Muscle of back (tissue), 11 donors: Measurements from ENCODE around the gene GALNT18. TPM values are rescaled to one million over a fixed set of nuclear protein-coding genes. Genes with fewer than 3 reads are reported as not detected.
"Not testable (repeated sequence)": the region's sequence is repeated elsewhere in the genome, so short reads cannot be mapped to it uniquely, and the experiment has no call there.

Experiments
- DNase-seq, 3 donors: peaks; one replicate each; pipeline versions ENCODE4 v3.0.0 to v3.0.0-alpha.2; 2013
- polyA plus RNA-seq, 10 donors: library from polyadenylated mRNA; unstranded; fragments of 120-200 nt; gene quantifications; one replicate each; pipeline ENCODE4 v1.2.1, GENCODE V29; 2013; ENCODE audit not compliant: insufficient read length in 10 of 10

GALNT18 gene
- polyA plus RNA-seq, 10 donors, result 8.2 to 14.0 (median 11.1) TPM

DNA sequence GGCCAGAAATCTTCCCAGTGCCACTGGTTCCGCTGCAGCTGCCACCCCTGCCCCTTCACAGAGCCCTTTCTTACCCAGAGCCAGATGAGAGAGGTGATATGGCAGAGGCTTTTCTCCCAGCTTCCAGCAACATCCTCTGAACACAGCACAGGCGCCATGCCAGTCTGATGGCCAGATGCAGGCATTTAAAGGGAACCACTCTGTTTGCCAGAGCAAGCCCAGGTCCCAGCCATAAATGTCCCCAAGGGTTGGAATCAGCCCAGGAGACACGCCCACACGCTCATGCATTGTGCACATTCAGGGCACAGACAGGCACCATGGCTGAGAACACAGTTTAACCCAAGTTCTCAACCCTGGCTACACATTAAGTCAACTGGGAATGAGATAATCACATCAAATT is 154.5 kb downstream of the GALNT18 start:
- no peak for DNase-seq

DNA sequence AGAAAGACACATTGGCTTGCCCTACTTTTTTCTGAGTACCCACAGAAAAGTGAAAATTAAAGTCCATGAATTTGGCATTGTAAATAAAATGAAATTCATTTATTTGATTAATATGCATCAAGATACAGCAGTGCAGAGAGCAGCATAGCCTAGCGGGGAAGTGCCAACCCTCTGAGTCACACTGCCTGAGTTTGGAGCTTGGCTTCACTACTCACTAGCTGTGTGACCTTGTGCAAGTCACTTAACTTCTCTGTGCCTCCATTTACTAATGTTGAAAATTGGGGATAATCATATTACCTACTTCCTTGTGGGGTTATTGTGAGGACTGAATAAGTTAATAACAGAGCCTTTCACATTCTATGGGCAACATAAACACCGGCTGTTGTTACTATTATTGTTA is 157.2 kb downstream of the GALNT18 start:
- no peak for DNase-seq

DNA sequence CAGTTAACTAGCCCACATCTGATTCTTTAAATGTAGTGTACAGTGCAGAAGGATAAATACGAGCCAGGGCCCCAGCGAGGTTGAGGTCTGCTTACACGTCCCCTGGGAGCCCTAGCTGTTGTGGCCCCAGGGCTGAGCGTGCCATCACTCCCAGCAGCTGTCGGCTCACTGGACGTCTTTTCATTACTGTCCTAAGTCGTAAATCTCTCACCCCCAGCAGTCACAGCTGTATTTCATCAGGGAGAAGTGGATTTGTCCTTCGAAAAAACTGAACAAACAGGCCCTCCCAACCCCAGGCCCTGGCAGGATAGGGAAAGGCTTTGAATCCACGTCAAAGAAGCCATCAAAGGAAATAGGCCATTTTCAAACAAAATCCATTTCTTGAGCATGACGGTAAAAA is 158.4 kb downstream of the GALNT18 start:
- peak; percentile 39 to 69 (median 44) for DNase-seq

- peak; percentile 24 to 59 (median 32) for DNase-seq
Observed at GRCh38 chr11:11461473-11461872, 160.3 kb downstream of the GALNT18 start.

DNA sequence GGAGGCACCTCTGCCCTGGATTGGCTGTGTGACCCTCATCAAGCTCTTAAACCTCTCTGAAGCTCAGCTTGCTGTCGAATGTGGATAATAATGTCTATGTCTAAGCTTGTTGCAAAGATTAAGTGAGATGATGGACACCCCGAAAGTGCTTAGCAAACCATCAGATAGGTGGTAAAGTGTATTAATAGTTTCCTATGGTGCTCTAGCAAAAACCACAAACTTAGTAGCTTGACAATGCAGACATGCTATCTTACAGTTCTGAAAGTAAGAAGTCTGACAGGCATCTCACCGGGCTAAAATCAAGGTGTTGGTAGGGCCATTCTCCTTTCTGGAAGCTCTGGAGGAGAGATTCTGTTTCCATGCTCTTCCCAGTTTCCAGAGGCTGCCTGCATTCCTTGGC is 162.2 kb downstream of the GALNT18 start:
- no peak for DNase-seq

DNA sequence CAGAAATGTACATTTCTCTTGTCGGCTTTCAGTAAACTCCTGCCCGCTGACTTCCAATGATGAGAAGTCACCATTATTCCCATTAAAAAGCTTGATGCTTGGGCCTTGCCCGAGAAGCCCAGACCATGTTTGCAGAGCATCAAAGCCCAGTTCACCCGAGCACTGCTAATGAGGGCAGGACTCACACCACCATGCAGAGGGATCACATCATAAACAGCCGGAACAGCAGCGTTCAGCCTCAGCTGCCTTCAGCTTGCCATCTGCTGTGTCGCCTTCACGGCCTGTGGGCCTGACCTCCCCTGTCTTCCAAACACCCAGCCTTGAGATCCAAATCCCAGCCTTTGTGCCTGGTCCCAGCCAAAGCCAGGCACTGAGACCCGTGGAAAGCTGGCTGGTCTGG is 163.3 kb downstream of the GALNT18 start:
- DNase-seq, result peak in 1 of 3 donors; percentile 26

GRCh38 chr11:11458001-11458400 is 163.8 kb downstream of the GALNT18 start:
- no peak for DNase-seq

- DNase-seq, result no peak
Observed at GRCh38 chr11:11456866-11457265, 164.9 kb downstream of the GALNT18 start.

DNA sequence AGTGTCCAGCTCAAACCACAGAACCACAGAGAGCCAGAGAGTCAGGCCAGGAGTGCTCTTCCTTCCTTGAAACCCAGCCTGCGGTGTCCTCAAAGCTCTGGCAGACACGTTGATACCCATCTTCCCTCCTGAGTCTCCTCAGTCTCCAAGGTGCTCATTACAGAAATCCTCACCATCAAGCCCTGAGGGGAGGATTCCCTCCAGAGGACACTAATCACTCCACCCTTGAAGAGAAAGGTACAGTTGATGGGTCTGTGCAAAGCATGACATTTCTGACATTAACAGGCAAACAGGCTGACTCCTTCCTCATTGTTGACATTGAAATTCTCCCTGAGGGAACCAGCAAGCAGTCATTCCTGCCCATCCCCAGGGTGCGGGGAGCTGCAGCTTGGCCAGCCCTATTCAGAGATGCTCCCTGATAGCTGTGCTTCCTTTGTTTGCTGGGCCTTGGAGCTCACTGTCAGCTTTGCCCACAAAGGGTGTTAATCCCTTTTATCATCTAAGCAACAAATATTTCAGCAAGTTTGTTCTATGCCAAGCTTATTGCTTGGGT is 167.1 kb downstream of the GALNT18 start:
- no peak for DNase-seq

DNA sequence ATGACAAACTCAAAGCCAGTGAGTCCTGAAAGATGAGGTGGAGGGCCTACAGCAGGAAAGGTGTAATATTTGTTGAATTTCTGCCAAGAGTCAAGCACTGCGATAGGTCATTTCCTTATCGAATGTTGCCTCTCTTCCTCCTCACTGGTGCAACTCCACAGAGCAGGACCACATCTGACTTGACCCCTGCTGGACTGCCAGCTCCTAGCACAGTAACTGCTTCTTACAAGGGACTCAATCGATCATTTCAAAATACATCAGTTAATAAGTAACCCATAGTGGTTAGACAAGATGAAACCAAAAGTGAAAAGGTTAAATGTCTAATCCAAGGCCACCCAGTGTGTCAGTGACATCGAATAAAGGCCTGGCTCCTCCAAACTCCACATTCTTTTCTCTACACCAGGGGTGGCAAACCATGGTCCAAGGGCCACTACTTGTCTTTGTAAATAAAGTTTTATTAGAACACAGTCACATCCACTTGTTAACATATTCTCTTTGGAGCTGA is 170.3 kb downstream of the GALNT18 start:
- no peak for DNase-seq

DNA sequence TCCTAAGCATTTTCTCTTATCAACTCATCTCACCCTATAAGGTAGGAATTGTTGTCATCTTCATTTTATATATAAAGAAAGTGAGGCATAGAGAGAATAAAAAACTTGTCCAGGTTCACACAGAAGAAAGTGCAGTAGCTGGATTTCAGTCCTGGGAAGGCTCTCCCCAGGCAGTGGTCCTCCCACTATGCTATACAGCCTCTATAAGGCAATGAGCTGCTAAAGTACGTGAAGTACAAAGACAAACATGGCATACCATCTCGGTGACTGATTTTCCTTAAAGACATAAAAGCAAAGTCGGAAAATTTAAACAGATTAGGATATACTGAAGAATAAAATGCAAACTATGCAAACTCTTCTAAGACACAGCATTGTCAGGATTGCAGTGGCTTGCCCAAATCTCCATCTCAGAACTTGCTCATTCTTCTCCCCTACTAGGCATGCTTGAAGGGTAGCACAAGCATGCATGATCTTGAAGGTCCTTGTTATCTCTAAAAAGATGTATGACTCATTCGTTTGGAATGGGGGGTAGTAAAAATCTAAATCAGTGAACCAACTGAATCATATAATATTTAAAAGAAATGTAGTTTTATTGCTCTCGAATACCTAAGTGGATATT is 171.0 kb downstream of the GALNT18 start:
- no peak for DNase-seq

DNA sequence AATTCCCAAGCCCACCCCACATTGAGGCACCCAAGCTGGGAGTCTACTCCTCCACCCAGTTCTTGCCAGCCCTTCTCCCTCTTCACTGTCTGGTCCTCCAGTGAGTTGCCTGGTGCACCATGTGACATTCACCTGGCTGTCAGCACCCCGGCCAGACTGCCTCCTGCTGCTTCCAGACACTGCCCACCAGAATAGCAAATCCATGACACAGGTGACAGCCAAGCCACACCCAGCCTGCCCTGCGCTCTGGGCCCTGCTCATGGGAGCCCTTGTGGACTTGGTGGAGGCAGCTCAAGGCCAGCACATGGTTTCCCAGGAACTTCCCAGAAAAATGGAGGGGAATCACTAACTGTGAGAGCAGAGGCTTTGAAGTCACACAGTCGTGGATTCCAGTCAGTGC is 172.5 kb downstream of the GALNT18 start:
- DNase-seq, result no peak

DNA sequence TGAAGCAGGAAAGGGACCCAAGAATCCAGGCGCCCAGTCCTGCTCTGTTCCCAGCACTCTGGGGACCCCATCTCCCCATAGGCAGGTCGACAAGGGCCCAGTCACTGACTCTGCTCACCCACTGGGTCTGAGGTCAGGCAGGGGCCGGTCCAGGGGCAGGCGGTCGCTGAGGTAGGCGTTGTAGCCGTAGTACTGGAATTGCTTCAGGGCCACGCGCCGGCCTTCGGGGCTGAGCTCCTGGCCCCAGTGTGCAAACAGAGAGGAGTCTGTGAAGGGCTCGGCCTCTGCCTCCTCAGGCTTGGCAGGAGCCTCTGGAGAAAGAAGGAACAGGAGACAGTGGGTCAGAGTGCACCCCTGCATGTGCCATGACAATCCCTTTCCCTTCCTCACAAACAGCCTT is 173.2 kb downstream of the GALNT18 start:
- no peak for DNase-seq

- not testable (repeated sequence) for DNase-seq
Observed at GRCh38 chr11:11447601-11448000, 174.2 kb downstream of the GALNT18 start.

GRCh38 chr11:11446967-11447366 is 174.8 kb downstream of the GALNT18 start:
- DNase-seq, result no peak

DNA sequence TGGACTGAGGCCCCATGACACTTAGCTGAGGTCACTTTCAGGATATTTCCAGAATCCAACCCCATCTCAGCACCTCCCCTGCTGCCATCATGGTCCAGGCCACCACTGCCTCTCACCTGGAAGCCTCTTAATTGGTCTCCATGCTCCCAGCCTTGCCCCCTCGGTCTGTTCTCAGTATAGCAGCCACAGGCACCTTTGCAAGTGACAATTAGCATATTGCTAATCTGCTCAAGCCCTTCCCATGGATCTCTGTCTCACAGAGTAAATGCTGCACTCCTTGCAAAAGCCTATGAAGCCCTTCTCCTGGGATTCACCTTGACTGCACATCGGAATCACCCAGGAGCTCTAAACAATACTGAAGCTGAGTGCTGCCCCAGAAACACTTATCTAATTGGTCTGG is 175.2 kb downstream of the GALNT18 start:
- DNase-seq, result no peak

- DNase-seq, result no peak
Observed at GRCh38 chr11:11445441-11446185, 176.2 kb downstream of the GALNT18 start.

DNA sequence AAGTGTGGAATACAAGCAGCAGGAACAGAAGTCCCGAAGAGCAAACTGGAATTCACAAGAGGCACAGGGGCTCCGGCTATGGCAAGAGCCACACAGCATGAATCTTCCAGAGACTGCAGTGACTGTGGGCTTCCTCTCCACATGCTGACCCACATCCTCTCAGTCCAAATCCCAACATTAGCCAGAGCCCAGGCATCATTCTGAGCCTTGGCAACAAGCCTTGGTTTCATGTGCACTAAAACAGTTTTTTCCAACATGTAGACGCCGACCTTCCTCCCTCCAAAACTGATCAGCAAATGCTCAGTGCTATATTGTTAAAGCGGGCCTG is 177.0 kb downstream of the GALNT18 start:
- peak in 1 of 3 donors; percentile 33 for DNase-seq

GRCh38 chr11:11444027-11444803 is 177.6 kb downstream of the GALNT18 start:
- DNase-seq, result no peak

DNA sequence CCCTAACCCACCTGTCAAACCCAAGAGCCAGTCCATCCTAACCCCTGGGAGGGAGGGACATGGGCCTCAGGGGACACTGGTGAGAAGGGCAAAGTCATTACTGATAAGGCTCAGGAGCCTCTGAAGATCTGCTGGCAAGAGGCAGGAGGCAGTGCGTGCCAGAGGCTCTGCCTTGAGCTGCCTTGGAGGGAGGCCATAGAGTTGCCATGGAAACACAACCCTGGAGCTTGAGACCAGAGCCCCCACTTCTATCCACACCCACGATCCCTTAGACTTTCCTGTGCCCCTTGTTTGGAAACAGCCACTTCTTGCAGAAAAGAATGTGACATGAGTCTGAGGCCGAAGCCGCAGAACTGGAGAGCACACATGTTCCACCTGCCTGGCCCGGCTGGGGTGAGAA is 179.0 kb downstream of the GALNT18 start:
- DNase-seq, result no peak

DNA sequence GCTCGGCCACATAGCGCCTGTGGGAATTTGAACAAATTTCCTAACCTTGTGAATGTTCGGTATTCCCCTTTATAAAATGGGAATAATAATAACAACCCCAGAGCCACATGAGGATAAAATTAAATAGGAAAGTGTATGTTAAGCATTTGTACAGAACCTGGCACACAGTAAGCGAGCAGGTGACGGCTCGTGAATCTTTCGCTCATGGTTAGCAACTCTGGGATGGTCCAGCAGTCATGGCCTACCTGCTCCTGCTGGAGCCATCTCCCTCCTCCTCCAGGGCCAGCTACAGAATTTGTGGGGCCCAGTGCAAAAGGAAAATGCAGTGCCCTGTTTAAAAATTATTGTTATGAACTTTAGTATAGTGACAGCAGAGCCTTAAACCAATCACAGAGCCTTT is 180.3 kb downstream of the GALNT18 start:
- no peak for DNase-seq

DNA sequence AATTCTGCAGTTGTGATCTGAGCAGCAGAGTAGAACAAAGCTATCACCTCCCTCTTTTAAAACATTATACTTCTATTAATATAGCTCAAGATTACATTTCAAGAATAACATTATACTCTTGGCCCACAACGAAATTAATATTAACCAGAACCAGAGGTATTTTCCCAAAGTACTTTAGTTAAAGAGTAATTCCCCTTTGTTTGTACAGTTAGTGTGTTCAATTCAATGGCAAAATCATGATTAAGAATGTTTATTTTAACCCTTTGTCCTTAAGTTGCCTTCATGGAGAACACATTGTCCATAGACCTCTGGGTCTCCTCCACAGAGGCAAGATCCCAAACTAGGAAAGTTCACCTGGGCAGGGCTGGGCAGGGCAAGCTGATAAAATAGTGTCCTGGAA is 180.7 kb downstream of the GALNT18 start:
- no peak for DNase-seq

DNA sequence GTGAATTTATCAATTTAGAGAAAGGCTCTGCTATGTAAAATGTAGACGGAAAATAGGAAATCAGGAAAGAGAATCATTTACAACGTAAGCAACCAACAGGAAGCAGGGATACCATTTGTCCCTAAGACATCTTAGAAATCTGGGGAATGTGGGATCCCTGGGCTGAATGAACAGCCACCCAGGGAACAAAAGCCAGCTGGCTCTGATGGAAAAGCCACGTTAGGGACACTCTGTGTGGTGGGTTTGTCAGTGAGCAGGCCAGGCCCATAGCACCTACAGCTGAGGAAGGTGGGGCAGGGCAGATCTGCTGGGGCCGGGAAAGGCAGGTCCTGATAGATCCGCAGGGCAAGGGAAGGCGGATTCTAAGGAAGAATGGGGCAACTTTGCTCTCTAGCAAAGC is 181.7 kb downstream of the GALNT18 start:
- DNase-seq, result no peak
